ENCODE measurements around the gene MORN1. TPM values are rescaled to one million over a fixed set of nuclear protein-coding genes. Genes with fewer than 3 reads are reported as not detected.

The MORN1 gene
- total RNA-seq, 1 experiment from 2014 or later, result 6.2 TPM

DNA sequence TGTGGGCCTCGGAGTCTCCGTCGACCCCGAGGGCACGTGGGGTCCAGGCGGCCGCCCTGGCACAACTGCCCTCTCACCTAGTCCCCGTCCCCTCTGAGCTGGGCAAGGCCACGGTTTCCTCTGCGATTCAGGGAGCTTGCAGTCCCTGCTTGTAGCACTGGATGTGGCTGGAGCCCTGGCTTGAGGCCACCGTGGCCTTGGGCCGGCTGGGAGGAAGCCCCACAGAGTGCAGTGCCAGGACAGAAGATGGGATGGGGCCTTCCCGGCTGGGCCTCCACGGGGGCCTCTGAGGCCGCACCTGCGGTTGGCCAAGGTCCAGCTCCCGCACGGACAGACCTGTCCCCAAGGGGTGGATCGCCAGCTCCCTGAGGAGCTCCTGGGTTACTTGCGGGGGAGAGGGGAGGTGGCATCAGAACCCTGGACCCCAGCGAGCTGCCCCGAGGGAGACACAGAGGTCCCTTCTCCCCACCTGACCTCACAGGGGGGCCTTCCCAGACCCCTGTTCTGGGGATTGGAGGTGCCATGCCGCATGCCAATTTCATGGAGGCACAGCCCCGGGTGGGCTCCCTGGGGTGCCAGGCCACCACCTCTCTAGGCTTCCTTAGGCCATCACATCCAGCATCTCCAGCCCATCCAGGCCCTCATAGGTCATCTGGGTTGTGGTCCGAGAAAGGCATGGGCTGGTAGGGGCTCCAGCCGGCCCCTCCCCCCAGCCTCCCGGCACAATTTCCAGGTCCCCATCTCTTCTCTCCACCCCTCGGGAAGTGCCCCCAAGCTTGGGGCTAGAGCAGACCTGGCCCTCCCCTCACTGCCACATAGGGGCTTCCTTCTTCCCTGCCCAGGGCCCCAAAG, 80.8 kb downstream of the MORN1 start:
- Histone ChIP-seq H3K4me1 (ENCODE audit: low read length) (no peaks in the 10 kb centered on the region), H3K4me3 (ENCODE audit: low read length) (no peak overlapping the region), H3K4me2 (ENCODE audit: low read depth, low read length, poor library complexity, severe bottlenecking) (no peak overlapping the region), H3K79me2 (ENCODE audit: low read length) (no peaks in the 10 kb centered on the region), H3K9me2 (replicated peaks; ENCODE audit: insufficient read depth, low read length) (no peaks in the 10 kb centered on the region), H4K20me1 (ENCODE audit: insufficient read depth, low read depth, low read length) (0 out of 2 replicates have a peak, but pooled peaks cover 2% of the 10 kb centered on the region), H3K9ac (ENCODE audit: low read length) (no peak overlapping the region), H2AFZ (ENCODE audit: low read length) (no peak overlapping the region), H3K36me3 (ENCODE audit: insufficient read depth, low read length) (no peaks in the 10 kb centered on the region), H3K27ac (ENCODE audit: low read length) (no peak overlapping the region), H3K27me3 (ENCODE audit: low read length) (no peaks in the 10 kb centered on the region), H3K9me3 (ENCODE audit: low read length) (no peaks in the 10 kb centered on the region)
- DNase-seq, result no peak

DNA sequence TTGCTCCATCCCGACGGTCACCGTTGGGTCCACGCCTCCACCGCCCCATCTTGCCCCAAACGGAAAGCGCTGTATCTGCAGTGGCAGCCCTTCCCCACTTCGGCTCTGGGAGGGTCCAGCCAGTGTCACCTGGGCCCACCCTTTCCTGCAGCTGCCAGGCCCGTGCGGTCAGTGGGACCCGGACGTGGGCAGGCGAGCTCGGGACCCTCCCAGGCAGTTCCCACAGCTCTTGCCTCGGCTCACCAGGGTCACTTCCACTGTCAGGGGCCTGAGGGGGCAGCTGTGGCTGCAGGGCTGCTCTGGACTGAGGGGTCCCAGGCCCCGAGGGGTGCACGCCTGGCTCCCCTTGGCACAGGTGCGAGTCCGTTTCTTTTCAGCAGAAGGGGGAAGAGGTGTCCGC, 82.5 kb downstream of the MORN1 start:
- no peaks in the 10 kb centered on the region for H3K9me2 ChIP-seq (replicated peaks; ENCODE audit: insufficient read depth, low read length)
- no peak overlapping the region for H3K9ac ChIP-seq (ENCODE audit: low read length)
- H3K79me2 ChIP-seq (ENCODE audit: low read length), result no peaks in the 10 kb centered on the region

DNA sequence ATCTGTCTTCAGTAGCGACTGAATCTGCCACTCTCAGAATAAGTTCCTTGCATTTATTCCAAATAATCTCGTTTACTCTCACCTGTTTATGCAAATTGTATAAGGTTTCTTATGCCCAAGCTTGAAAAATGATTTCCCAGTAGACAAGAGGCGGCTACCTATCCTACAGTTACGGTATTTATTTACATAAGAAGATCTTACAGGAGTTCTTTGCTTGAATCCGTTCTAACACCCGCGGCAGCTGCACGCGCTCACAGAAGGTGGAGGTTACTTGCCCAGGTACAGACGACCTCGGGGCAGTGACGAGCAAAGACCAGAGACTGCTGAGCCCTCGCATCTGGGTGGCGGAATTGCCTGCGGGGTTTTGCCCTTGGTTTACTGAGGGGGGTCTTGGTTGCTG, 83.4 kb downstream of the MORN1 start:
- Histone ChIP-seq H3K9me2 (replicated peaks; ENCODE audit: insufficient read depth, low read length) (no peaks in the 10 kb centered on the region), H3K27ac (ENCODE audit: low read length) (no peak overlapping the region), H3K79me2 (ENCODE audit: low read length) (no peaks in the 10 kb centered on the region), H3K4me1 (ENCODE audit: low read length) (no peaks in the 10 kb centered on the region), H3K27me3 (ENCODE audit: low read length) (no peaks in the 10 kb centered on the region), H3K9me3 (ENCODE audit: low read length) (no peaks in the 10 kb centered on the region), H3K4me2 (ENCODE audit: low read depth, low read length, poor library complexity, severe bottlenecking) (no peak overlapping the region), H3K9ac (ENCODE audit: low read length) (no peak overlapping the region), H4K20me1 (ENCODE audit: insufficient read depth, low read depth, low read length) (peaks cover 7% of the 10 kb centered on the region; the same call in 1 of the 2 replicates), H3K4me3 (ENCODE audit: low read length) (no peak overlapping the region), H3K36me3 (ENCODE audit: insufficient read depth, low read length) (no peaks in the 10 kb centered on the region), H2AFZ (ENCODE audit: low read length) (no peak overlapping the region)
- DNase-seq, result no peak

More for the DNA sequence above, 82.5 kb downstream of the MORN1 start:
- Histone ChIP-seq H3K27ac (ENCODE audit: low read length) (no peak overlapping the region), H3K27me3 (ENCODE audit: low read length) (no peaks in the 10 kb centered on the region), H2AFZ (ENCODE audit: low read length) (no peak overlapping the region), H3K9me3 (ENCODE audit: low read length) (no peaks in the 10 kb centered on the region), H3K4me3 (ENCODE audit: low read length) (no peak overlapping the region), H3K4me1 (ENCODE audit: low read length) (no peaks in the 10 kb centered on the region), H3K36me3 (ENCODE audit: insufficient read depth, low read length) (no peaks in the 10 kb centered on the region), H4K20me1 (ENCODE audit: insufficient read depth, low read depth, low read length) (0 out of 2 replicates have a peak, but pooled peaks cover 2% of the 10 kb centered on the region), H3K4me2 (ENCODE audit: low read depth, low read length, poor library complexity, severe bottlenecking) (no peak overlapping the region)
- DNase-seq, result no peak

DNA sequence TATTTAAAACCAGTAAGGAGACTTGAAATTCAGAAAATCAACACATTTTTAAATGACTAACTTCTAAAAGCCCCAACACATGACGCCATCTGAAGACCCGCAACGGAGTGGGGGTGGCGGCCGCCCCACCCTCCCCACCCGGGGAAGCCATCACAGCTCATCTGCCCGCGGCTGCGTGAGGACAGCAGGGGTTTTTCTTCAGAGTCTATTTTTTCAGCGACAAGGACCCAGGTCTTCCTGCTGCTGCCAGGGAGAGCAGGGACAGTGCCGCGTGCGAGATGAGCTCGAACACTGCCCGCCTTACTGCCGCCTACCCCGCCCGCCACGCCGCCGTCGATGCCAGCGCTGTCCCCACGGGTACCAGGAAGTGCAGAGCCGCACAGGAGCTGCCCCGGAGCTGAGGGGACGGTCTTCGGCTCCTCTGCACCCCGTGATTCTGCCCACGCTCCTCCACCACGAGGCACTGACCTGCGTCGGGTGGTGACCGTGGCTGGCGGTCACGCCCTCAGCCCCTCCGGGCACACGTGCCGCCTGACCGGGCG, 84.2 kb downstream of the MORN1 start:
- no peaks in the 10 kb centered on the region for H3K4me1 ChIP-seq (ENCODE audit: low read length)
- H3K9me2 ChIP-seq (replicated peaks; ENCODE audit: insufficient read depth, low read length), result no peaks in the 10 kb centered on the region
- H3K79me2 ChIP-seq (ENCODE audit: low read length), result no peaks in the 10 kb centered on the region
- DNase-seq, result no peak
- no peaks in the 10 kb centered on the region for H3K9me3 ChIP-seq (ENCODE audit: low read length)
- no peak overlapping the region for H2AFZ ChIP-seq (ENCODE audit: low read length)
- H4K20me1 ChIP-seq (ENCODE audit: insufficient read depth, low read depth, low read length), result peaks cover 8% of the 10 kb centered on the region; the same call in 1 of the 2 replicates
- H3K27ac ChIP-seq (ENCODE audit: low read length), result no peak overlapping the region
- H3K4me3 ChIP-seq (ENCODE audit: low read length), result no peak overlapping the region
- no peak overlapping the region for H3K9ac ChIP-seq (ENCODE audit: low read length)
- no peaks in the 10 kb centered on the region for H3K27me3 ChIP-seq (ENCODE audit: low read length)
- H3K4me2 ChIP-seq (ENCODE audit: low read depth, low read length, poor library complexity, severe bottlenecking), result no peak overlapping the region
- no peaks in the 10 kb centered on the region for H3K36me3 ChIP-seq (ENCODE audit: insufficient read depth, low read length)

DNA sequence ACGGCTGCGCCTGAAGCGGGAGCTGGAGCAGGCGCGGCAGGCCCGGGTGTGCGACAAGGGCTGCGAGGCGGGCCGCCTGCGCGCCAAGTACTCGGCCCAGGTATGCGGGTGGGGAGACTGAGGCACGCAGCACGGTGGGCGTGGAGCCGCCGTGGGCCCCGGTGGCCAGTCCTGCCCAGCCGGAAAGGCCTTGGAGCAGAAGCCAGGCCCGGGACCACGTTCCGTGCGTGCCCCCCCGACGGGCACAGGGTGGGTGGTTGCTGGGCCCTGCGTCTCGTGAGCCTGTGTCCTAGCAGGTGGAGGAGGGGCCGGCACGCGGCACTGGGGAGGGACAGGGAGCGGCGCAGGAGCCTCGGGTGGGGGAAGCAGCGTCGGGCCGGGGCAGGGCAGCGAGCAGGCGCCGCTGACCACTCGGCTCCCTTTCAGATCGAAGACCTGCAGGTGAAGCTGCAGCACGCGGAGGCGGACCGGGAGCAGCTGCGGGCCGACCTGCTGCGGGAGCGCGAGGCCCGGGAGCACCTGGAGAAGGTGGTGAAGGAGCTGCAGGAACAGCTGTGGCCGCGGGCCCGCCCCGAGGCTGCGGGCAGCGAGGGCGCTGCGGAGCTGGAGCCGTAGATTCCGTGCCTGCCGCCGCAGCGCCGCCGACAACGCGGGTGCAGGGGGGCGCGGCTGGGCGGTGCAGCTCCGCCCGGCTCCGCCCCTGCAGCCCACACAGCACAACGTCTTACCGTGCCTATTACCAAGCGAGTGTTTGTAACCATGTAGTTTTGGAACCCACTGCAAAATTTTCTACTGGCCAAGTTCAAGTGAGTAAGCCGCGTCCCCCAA, 85.0 kb downstream of the MORN1 start:
- Histone ChIP-seq H3K4me3 (ENCODE audit: low read length) (no peak overlapping the region), H3K79me2 (ENCODE audit: low read length) (no peaks in the 10 kb centered on the region), H3K4me1 (ENCODE audit: low read length) (peaks cover 2% of the 10 kb centered on the region), H3K9ac (ENCODE audit: low read length) (no peak overlapping the region), H3K9me3 (ENCODE audit: low read length) (no peaks in the 10 kb centered on the region), H3K27ac (ENCODE audit: low read length) (no peak overlapping the region), H3K4me2 (ENCODE audit: low read depth, low read length, poor library complexity, severe bottlenecking) (no peak overlapping the region), H4K20me1 (ENCODE audit: insufficient read depth, low read depth, low read length) (peaks cover 15% of the 10 kb centered on the region; the same call in 1 of the 2 replicates), H3K36me3 (ENCODE audit: insufficient read depth, low read length) (no peaks in the 10 kb centered on the region), H3K9me2 (replicated peaks; ENCODE audit: insufficient read depth, low read length) (no peaks in the 10 kb centered on the region), H2AFZ (ENCODE audit: low read length) (no peak overlapping the region), H3K27me3 (ENCODE audit: low read length) (no peaks in the 10 kb centered on the region)
- no peak for DNase-seq

DNA sequence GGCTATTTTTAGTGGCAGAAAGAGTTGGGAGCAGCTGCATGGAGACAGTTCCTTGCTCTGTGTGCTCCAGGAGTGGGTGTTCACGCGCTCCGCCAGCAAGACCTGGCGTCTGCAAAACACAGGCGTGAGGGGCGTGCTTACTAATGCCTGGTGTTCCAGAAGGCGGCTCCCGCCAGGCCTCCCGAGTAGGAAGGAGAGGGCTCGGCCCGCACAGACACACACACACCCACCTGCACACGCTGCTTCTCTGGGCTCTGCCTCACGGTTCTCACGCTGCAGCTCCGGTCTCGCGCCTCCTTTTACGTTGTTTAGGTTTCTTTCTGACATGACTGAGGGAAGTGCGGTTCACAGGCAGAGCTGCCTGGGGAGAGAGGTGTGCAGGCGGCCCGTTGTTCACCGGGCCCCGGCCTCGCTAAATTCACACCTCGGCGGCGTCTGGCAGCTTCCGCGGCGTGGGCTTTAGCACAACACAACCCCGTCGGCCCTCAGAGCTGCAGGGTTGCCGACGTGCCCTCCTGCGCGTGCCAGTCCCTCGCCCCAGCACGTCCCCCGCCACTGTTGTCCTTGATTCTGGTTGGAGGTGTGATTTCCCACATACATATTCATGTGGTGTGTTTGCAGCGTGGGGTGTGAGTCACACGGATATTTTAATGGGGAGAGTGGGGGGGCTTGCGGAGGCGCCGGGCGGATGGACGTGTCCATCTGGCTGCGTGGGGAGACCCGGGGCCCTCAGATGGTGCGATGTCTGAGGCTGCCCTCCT, 86.3 kb downstream of the MORN1 start:
- Histone ChIP-seq H3K9me2 (replicated peaks; ENCODE audit: insufficient read depth, low read length) (no peaks in the 10 kb centered on the region), H2AFZ (ENCODE audit: low read length) (no peak overlapping the region), H3K4me1 (ENCODE audit: low read length) (peaks cover 15% of the 10 kb centered on the region), H3K9ac (ENCODE audit: low read length) (no peak overlapping the region), H3K9me3 (ENCODE audit: low read length) (no peaks in the 10 kb centered on the region), H3K4me2 (ENCODE audit: low read depth, low read length, poor library complexity, severe bottlenecking) (no peak overlapping the region), H3K27ac (ENCODE audit: low read length) (no peak overlapping the region), H3K36me3 (ENCODE audit: insufficient read depth, low read length) (no peaks in the 10 kb centered on the region), H4K20me1 (ENCODE audit: insufficient read depth, low read depth, low read length) (peaks cover 27% of the 10 kb centered on the region; the same call in 1 of the 2 replicates), H3K27me3 (ENCODE audit: low read length) (no peaks in the 10 kb centered on the region), H3K4me3 (ENCODE audit: low read length) (no peak overlapping the region), H3K79me2 (ENCODE audit: low read length) (no peaks in the 10 kb centered on the region)
- no peak for DNase-seq

DNA sequence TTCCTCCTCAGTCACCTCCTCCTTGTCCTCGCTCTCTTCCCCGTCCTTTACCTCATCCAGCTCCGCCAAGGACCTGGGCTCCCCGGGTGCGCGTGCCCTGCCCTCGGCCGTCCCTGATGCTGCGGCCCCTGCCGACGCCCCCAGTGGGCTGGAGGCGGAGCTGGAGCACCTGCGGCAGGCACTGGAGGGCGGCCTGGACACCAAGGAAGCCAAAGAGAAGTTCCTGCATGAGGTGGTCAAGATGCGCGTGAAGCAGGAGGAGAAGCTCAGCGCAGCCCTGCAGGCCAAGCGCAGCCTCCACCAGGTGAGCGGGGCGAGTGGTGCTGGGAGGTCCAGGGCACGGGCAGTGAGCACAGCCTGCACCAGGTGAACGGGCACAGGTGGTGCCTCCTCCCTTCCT, 87.1 kb downstream of the MORN1 start:
- Histone ChIP-seq H3K4me1 (ENCODE audit: low read length) (peaks cover 20% of the 10 kb centered on the region), H3K79me2 (ENCODE audit: low read length) (no peaks in the 10 kb centered on the region), H3K36me3 (ENCODE audit: insufficient read depth, low read length) (no peaks in the 10 kb centered on the region), H4K20me1 (ENCODE audit: insufficient read depth, low read depth, low read length) (peaks cover 35% of the 10 kb centered on the region; the same call in 1 of the 2 replicates), H3K27me3 (ENCODE audit: low read length) (no peaks in the 10 kb centered on the region), H3K27ac (ENCODE audit: low read length) (no peak overlapping the region), H3K4me3 (ENCODE audit: low read length) (no peak overlapping the region), H3K9ac (ENCODE audit: low read length) (no peak overlapping the region), H3K9me2 (replicated peaks; ENCODE audit: insufficient read depth, low read length) (no peaks in the 10 kb centered on the region), H2AFZ (ENCODE audit: low read length) (no peak overlapping the region), H3K4me2 (ENCODE audit: low read depth, low read length, poor library complexity, severe bottlenecking) (no peak overlapping the region), H3K9me3 (ENCODE audit: low read length) (no peaks in the 10 kb centered on the region)
- no peak for DNase-seq

Data from Karpas-422 (cell line).